GM18502 (cell line): ENCODE results near the gene PROM2.

Experiments used
- ATAC-seq: cut with Tn5 transposase; IDR thresholded peaks from one replicate; pipeline ENCODE4 v1.9.1; 2021; ENCODE audit warnings: mild to moderate bottlenecking; ENCODE audit not compliant: unreplicated experiment, poor library complexity

PROM2 gene

DNA sequence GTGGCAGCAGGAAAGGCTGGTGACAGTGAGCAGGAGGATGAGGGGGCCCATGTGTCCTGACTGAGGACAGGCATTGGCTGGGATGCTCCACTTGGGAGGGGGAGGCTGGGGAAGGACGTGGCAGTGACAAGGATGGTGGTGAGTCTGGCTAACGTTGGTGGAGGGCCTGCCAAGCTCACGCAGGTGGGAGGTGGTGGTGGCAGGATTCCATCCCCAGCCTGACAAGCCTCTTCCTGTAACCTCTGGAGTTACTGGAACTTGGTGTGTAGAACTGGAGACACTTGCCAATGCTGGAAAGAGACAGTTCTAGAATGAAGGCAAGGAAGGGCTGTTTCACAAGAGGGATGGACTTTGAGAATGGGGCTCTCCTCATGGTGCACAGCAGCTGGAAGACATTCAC, 8.2 kb downstream of the PROM2 start:
- no peak for ATAC-seq

DNA sequence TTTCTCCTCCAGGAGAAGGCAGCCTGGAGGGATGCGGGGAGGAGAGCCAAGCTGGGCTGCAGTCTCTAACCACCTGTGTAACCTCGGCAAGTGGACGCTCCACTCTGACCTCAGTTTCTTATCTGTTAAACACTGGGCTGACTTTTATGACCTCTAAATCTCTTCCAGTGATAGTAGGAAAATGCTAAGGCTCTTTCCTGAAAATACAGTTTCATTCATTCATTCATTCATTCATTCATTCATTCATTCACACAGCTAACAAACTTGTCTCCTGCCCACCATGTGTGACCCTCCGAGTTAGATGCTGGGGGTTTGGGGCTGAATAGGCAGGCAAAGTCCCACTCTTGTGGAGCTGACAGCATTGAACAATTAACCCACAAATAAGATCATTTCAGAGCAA, 9.3 kb downstream of the PROM2 start:
- no peak for ATAC-seq

- no peak for ATAC-seq
Measured at GRCh38 chr2:95284886-95285541, 10.8 kb downstream of the PROM2 start.

GRCh38 chr2:95285542-95285932, 11.3 kb downstream of the PROM2 start:
- ATAC-seq: no peak

GRCh38 chr2:95287336-95287735, 13.1 kb downstream of the PROM2 start:
- ATAC-seq: no peak

DNA sequence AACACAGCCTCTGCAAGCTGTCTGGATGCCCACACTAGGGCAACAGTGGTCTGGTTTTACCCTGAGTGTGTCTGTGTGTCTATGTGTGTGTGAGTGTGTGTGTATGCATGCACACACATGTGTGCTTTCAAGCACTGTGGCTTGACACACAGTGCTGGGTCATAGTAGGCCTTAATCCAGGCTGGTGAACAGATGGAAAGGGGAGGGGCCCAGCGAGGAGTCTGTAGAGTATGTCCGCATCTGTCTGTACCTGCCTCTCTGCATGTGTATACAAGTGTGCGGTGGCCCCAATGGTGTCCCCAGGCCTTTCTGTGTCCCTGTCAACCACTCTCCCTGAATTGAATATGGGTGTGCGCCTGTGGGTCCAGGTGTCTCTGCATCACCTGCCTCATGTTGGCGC, 13.6 kb downstream of the PROM2 start:
- no peak for ATAC-seq

DNA sequence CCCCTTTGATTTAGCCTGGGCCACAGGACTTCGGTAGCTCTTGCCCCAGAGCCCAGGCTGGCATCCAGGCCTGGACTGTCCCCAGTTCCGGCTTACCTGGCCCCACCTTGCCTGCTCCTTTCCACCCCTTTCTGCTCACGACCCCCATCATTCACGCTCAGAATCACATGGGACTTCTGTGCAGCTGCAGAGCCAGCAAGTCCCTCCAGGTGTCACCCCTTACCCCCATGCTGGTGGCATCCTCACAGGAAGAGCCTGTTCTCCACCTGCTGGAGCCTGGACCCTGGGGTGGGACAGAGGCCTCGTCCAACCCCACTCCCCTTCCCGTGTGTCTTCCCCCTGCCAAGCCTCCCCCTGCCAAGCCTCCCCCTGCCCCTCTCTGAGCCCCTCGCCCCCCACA, 15.0 kb downstream of the PROM2 start:
- no peak for ATAC-seq

- no peak for ATAC-seq
Measured at GRCh38 chr2:95291222-95291621, 17.0 kb downstream of the PROM2 start.

GRCh38 chr2:95292623-95293260, 18.5 kb downstream of the PROM2 start:
- no peak for ATAC-seq

- no peak for ATAC-seq
Measured at GRCh38 chr2:95294579-95295250, 20.5 kb downstream of the PROM2 start.

DNA sequence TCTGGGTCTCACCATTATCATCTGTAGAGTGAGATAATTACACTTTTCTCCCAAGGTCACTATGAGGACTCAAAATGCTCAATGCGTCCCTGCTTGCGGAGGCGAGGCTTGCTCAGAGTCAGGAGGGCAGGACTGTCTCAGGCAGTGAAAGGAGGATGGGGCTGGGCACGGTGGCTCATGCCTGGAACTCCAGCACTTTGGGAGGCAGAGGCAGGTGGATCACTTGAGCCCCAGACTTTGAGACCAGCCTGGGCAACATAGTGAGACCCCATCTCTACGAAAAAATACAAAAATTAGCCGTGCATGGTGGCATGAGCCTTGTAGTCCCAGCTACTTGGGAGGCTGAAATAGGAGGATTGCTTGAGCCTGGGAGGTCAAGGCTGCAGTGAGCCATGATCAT, 21.1 kb downstream of the PROM2 start:
- no peak for ATAC-seq

DNA sequence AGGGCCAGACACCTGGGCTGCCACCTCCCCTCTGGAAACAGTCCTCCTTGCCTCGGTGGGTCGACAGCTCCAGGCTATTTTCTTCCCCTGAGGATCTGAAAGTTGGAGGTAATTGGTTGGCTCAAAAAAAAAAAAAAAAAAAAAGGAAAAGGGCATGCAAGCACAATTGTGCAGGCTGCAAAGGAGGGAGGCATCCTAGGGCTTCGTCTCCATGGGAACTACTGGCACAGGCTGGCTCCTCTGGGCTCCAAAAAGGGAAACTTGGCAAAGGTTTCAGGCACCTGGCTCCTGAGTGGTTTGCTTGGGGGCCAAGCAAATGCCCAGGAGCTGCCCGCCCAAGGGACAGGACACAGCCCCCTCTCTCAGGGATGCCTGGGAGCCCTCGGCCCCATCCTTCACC, 21.8 kb downstream of the PROM2 start:
- ATAC-seq: no peak

GRCh38 chr2:95296880-95297487, 22.7 kb downstream of the PROM2 start, which contains the start of gene KCNIP3:
TSS of gene KCNIP3 (plus strand) at chr2:95297347. CDS start at chr2:95297439, 92 bp downstream.
- no peak for ATAC-seq

DNA sequence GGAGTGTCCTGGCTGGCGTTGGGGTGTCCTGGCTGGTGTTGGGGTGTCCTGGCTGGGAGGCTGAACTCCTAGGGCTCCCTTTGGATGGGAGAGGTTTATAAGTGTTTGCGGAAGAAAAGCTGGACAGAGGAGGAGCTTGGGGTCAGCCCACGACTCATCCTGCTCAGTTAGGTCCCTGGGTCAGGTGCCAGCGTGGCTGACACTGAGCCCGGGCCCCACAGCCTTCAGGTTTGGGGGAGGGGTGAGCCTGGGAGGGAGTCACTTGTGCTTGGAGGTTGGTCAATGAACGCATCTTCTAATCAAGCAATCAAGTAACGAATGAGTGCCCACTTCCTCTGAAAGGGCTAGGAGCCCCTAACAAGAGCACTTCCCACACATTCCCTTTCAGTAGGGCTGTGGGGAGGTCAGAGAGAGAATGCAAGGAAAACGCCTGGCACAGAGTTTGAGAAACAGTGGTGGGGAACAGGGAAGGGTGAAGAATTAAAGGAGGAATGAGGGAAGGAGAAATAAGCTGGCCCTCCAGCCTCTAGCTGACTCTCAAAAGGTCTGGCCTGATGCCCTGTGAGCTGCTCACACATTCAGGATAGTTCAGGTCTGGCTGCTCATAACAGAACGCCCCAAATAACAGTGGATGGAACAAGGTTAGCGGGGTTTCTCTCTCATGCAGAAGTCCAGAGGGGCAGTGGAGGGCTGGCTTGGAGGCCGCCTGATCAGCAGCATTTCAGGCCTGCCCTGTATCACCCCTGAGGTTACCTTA, 23.6 kb downstream of the PROM2 start:
- no peak for ATAC-seq

- ATAC-seq: no peak
Measured at GRCh38 chr2:95298486-95299111, 24.4 kb downstream of the PROM2 start.

DNA sequence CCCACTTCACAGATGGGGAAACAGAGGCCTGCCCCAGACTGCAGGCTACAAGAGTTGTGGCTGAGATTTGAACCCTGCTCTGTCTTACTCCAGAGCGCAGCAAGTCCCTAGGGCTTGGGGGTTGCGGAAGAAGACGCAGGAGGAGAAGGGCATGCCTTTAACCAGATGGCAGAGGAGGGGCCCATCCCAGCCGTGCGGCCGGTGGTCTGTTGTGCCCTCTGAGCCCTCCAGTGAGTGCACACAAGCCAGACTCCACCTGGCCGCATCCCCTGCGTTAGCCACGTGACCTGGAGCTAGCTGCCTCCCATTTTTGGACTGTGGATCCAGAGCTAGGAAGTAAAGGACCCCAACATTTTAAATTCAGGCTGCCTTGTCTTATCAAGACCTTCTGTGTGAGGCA, 25.7 kb downstream of the PROM2 start:
- ATAC-seq: no peak

DNA sequence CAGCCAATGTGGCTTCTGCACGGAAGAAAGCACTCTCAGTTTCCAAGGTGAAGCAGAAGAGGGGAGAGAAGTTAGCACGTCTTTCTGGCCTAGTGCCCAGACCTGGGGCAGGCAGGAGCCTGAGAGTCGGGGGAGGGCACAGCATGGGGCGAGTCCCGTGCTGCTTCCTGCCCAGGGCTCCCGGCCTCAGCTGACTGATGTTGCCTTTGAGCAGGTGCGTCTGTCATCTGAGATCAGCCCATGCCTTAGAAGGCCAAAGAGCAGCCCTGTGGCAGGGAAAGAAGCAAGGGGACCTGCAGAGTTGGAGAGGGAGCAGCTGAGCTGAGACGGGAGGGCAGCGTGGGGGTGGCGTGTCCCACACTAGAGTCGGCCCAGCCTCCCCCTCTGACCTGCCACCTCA, 26.2 kb downstream of the PROM2 start:
- ATAC-seq: no peak

- ATAC-seq: no peak
Measured at GRCh38 chr2:95301186-95301585, 26.9 kb downstream of the PROM2 start.

DNA sequence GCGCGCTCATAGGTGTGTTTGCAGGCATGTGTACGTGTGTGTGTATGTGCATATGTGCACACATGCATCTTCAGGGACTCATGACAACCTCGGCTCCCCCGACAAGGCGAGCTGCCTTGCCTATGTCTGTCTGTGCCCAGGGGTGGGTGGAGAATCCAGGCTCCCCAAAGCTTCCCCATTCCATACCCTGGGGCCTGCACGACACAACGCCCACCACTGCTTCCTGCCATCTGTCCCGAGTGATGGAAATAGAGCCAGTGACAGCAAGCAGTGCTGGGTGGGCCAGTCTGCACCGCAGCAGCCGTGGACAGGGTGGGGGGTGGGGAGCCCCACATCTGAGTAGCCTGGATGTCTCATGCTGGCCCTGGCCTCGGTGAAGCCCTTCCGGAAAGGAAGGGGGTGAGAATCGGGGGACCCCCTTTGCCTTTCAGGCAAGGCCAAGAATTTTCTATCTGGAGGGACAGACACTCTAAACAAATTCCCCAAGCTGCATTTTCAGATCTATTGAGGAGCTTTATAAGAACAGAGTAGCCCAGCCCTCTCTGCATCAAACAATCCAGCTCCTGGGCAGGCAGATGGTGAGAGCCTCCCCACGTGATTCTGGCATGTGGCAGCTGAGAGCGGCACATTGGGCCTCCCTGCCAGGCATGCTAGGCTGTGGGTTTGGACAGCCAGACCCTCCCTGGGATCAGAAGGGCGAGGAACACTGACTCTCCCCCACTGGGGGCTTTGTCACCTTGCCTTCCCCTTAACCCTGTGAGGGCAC, 27.8 kb downstream of the PROM2 start:
- ATAC-seq: no peak
